ENCODE data around the gene EXOC1L. TPM values are rescaled to one million over a fixed set of nuclear protein-coding genes. Genes with fewer than 3 reads are reported as not detected.

Gene EXOC1L
- total and polyA plus RNA-seq, 12 donors, result 0.12 TPM; not detected in 11

DNA sequence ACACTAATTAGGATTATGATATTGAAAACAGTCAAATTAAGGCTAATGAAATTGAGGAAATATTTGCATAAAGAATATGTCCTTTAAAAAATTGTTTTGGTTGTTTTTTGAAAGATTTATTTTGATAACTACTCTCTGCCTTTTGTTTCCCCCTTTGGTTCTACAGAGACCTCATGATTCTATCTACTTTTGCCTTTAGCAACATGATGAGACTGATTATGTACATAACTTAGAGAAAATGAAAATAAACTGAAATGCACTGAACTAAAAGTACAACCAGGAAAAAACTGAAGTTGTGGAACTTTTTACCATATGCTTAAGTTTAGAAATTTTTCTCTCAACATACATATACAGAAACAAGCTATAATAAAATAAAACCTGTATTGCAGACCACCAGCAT, 55.2 kb downstream of the EXOC1L start:
- Histone ChIP-seq H3K36me3 (peaks cover 0 to 98% (median 52%) of the 10 kb centered on the region in 9 donors), H3K27ac (no peak overlapping the region), H3K9me3 (no peaks in the 10 kb centered on the region), H3K27me3 (no peaks in the 10 kb centered on the region), H3K4me3 (no peak overlapping the region), H3K4me1 (peaks cover 0 to 10% (median 0%) of the 10 kb centered on the region in 9 donors)
- TF ChIP-seq, protein P1, sequence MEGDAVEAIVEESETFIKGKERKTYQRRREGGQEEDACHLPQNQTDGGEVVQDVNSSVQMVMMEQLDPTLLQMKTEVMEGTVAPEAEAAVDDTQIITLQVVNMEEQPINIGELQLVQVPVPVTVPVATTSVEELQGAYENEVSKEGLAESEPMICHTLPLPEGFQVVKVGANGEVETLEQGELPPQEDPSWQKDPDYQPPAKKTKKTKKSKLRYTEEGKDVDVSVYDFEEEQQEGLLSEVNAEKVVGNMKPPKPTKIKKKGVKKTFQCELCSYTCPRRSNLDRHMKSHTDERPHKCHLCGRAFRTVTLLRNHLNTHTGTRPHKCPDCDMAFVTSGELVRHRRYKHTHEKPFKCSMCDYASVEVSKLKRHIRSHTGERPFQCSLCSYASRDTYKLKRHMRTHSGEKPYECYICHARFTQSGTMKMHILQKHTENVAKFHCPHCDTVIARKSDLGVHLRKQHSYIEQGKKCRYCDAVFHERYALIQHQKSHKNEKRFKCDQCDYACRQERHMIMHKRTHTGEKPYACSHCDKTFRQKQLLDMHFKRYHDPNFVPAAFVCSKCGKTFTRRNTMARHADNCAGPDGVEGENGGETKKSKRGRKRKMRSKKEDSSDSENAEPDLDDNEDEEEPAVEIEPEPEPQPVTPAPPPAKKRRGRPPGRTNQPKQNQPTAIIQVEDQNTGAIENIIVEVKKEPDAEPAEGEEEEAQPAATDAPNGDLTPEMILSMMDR (IDR thresholded peaks at IDR 0.05), result no peak
- no peak for ATAC-seq
- intact Hi-C loops (cut with DNase I), result no loop called here
- no peak for DNase-seq

DNA sequence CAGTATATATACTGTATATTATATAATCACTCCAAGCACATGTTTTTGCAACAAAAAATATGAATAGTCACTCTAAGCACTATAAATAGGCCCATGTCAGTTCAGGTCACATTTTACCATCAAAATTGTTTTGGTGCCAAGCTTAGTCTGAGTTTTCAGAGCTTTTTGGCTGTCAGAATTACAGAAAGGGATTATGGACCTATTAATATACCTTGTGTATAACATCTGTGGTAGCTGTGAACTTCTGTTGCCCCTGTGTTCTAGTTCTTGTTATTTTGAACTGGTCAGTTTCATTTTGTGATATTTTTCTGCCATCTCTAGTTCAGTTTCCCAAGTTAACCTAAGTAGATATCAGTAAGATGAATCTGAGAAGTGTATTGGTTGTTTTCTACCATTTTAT, 56.8 kb downstream of the EXOC1L start:
- Histone ChIP-seq H3K36me3 (peaks cover 0 to 98% (median 46%) of the 10 kb centered on the region in 9 donors), H3K9me3 (no peaks in the 10 kb centered on the region), H3K4me1 (peaks cover 0 to 10% (median 0%) of the 10 kb centered on the region in 9 donors), H3K4me3 (no peak overlapping the region), H3K27me3 (no peaks in the 10 kb centered on the region), H3K27ac (no peak overlapping the region)
- intact Hi-C loops (cut with DNase I), result no loop called here
- ATAC-seq (peak in 1 of 8 donors; percentile 35), DNase-seq (no peak)
- TF ChIP-seq, protein P1 (IDR thresholded peaks at IDR 0.05), result no peak

DNA sequence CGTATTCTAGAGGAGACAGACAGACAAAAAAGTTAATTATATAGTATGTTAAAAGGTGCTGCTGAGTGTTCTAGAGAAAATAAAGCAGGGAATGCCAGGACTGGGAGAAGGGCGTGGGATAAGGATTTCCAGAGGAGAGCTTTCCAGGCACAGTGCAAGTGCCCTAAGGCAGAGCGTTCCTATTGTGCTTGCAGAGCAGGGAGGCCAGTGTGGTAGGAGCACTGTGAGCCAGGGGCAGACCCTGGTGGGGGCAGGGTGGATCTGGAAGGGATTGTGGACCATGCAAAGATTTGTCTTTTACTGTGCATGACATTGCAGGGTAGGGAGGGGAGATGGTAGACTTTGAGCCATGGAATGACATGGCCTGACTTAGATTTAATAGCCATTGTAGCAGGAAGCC, 59.6 kb downstream of the EXOC1L start:
- Histone ChIP-seq H3K9me3 (no peaks in the 10 kb centered on the region), H3K27me3 (no peaks in the 10 kb centered on the region), H3K4me1 (peaks cover 0 to 10% (median 0%) of the 10 kb centered on the region in 9 donors), H3K4me3 (no peak overlapping the region), H3K36me3 (peaks cover 0 to 98% (median 41%) of the 10 kb centered on the region in 9 donors), H3K27ac (no peak overlapping the region)
- DNase-seq, result no peak
- intact Hi-C loops (cut with DNase I), result no loop called here
- TF ChIP-seq, protein P1 (IDR thresholded peaks at IDR 0.05), result no peak
- ATAC-seq, result no peak
- 95% methylated on average over 3 of the region's 3 CpGs for WGBS, 2 donors

DNA sequence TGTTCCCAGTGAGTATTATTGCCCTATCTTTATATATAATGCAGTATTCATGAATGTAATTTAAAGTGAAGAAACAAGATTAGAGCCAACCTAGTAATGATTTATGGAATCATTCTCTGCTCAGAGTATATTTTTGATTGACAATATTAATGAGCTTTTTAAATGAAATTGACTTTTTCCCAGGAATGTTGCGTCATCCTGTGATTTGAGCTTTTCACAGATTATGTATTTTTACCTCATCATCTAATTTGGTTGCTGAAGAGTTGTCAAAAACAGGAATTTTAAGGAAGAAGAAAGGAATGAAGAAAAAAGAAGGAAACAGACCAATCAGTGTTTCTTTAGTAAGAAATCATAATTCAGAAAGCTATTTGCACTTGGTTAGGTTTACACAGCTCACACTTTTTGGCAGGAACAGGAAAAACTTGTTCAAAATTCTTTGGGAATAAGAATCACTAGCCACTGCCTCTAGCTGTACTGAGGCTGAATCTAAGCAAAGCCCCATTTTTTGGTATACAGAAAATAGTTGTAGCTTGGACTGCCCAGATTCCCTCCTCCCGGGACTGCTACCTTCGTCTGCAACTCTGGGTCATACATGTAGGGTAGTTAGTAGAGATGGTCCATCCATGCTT, 61.2 kb downstream of the EXOC1L start:
- Histone ChIP-seq H3K27me3 (no peaks in the 10 kb centered on the region), H3K36me3 (peaks cover 0 to 98% (median 37%) of the 10 kb centered on the region in 9 donors), H3K9me3 (no peaks in the 10 kb centered on the region), H3K27ac (no peak overlapping the region), H3K4me3 (no peak overlapping the region), H3K4me1 (peaks cover 0 to 10% (median 0%) of the 10 kb centered on the region in 9 donors)
- no peak for ATAC-seq
- intact Hi-C loops (cut with DNase I), result no loop called here
- TF ChIP-seq, protein P1 (IDR thresholded peaks at IDR 0.05), result no peak
- 97 to 99% methylated on average over 3 of the region's 3 CpGs for WGBS, 2 donors
- DNase-seq, result no peak

All from heart right ventricle (tissue), 16 donors.